Left renal pelvis (tissue), 4 donors: Measurements from ENCODE around the gene CCDC134. TPM values are rescaled to one million over a fixed set of nuclear protein-coding genes. Genes with fewer than 3 reads are reported as not detected.

Experiments
- DNase-seq, 4 donors: peaks; one replicate each; pipeline ENCODE4 v3.0.0-alpha.2; 2013; ENCODE audit warnings: low read depth in 4 of 4, low spot score in 3 of 4
- polyA plus RNA-seq, 4 donors: library from polyadenylated mRNA; unstranded; fragments of 120-200 nt; gene quantifications; one replicate each; pipeline ENCODE4 v1.2.1, GENCODE V29; 2013; ENCODE audit not compliant: insufficient read length in 4 of 4

Gene CCDC134
- polyA plus RNA-seq, 4 donors = 5.3 to 10.2 (median 8.2) TPM

DNA sequence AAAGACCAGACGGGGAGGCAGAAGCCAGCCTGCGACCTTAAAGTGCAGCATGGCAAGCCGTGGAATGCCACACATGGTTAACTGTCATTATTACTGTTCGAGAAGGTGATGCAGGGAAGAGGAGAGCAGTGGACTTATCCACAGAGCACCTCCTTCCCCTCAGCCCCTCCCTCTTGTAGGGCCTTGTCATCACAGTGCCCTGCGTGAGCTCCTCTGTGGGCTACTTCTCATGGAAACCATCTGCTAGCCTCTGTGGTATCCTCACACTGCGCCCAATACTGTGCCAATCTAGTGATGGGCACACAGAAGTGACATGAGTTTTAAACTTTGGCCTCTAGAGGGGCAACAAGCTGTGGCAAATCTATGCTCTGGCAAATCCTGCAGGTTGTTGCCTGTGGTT lies 18.2 kb upstream of the CCDC134 start:
- no peak for DNase-seq

GRCh38 chr22:41782751-41783150 lies 17.7 kb upstream of the CCDC134 start:
- no peak for DNase-seq

- no peak for DNase-seq
These were observed 13.1 kb upstream of the CCDC134 start for GRCh38 chr22:41787331-41787730.

GRCh38 chr22:41793871-41794270 lies 6.6 kb upstream of the CCDC134 start:
- no peak for DNase-seq

- DNase-seq = no peak
These were observed 1.7 kb upstream of the CCDC134 start for GRCh38 chr22:41798736-41799135.

DNA sequence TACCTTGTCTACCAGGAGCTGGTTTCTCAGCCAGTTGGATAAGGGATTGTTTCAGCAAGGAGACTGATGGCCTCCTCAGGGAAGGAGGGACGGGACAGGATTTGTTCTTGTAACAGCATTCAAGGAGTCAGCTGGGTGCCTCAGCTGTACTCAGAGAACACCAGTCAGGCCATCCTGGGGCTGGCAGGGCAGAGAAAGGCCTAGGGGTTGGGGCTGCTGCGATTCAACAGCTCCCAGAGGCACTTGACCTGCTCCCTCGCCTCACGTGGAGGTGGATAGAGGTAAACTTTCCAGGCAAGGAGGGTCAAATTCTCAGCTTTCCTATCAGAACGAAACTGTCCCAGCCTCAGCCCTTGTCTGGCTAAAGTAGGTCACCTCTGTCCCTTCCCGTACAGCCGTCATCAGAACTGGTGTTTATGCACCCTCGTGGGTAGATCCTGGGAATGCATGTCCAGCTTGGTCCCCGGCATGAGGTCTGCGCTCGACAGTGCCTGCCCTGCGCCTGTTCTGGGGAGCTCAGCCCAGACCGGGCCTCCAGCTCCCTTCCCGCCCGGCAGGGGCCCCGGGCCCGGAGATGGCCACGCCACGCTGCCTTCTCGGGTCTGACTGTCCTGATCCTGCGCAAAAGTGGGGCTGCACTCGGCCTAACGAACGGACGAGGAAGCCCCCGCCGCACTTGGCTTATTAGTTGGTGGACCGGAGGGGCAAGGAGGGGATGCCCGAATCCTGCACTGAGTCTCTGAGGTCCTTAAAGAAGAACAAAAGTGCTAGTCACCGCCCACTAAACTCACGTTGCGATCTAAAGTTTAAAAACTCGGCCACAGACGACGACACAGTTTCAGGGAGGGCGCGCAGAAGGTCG lies 762 bp upstream of the CCDC134 start:
- DNase-seq = peak in 1 of 4 donors; percentile 9

DNA sequence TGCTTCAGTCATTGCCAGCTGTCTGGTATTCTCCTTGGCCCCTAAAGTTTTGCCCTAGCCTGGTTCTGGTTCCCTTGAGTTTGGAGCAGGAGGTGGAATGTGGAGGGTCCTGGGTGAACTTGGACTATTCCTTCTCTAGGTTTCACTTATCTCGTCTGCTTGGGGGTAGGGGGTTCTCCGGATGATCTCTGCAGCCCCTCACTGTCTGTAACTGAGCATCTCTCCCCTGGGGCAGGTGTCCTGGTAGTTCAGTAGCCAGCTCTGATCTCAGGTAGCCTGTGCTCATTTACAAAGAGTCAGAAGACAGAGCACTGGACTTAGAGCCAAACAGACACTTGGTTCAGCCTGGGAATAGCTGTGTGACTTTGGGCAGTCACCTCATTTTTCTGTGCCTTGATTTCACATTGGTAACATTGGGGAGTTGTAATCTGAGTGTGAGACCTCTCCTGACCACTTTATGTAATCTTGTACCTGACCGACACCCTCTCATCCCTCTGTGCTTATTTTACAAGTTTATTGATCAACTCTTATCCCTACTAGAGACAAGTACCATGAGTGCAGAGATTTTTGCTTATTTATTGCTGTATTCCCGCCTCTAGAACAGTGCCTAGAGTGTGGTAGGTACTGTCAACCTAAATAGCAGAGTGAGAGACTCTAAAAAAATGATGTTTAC lies 804 bp downstream of the CCDC134 start:
- DNase-seq = no peak

DNA sequence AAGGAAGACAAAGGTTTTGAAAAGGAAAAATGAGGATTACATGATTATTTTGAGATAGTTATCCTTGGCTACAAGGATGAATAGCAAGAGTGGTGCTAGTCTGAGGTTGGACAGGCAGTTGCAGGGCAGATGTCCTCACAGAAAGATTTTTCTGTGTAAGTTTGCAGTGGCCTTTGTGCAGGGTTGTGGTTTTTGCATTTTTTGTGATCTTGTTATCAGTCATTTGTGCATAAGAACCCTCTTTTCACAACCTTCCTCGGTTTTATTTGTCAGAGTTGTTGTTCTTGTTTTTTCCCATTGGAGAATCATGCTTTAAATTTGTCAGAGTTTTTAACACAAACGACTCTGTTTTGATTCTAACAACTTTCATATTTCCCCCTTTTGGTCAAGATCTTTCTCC lies 1.4 kb downstream of the CCDC134 start:
- DNase-seq = no peak

GRCh38 chr22:41805639-41806038 lies 5.2 kb downstream of the CCDC134 start:
- no peak for DNase-seq

DNA sequence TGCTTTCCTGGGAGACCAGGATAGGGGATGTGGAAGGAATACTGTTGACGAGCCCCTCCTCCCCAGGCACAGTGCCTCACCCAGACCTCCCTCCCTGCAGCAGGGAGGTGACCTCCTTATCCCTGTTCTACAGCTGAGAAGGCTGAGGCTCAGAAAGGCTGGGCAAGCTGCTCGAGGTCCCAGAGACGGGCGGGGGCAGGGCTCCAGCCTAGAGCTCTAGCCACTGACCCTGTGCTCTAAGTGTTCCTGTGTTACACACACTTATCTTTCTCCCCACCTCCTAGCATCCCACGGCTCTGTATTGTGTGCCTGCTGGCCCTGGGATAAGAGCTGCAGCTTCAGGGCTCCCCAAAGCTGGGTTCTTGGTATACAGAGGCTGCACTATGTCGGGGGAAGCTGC lies 7.9 kb downstream of the CCDC134 start:
- DNase-seq = no peak

- DNase-seq = no peak
These were observed 9.5 kb downstream of the CCDC134 start for GRCh38 chr22:41810022-41810421.

DNA sequence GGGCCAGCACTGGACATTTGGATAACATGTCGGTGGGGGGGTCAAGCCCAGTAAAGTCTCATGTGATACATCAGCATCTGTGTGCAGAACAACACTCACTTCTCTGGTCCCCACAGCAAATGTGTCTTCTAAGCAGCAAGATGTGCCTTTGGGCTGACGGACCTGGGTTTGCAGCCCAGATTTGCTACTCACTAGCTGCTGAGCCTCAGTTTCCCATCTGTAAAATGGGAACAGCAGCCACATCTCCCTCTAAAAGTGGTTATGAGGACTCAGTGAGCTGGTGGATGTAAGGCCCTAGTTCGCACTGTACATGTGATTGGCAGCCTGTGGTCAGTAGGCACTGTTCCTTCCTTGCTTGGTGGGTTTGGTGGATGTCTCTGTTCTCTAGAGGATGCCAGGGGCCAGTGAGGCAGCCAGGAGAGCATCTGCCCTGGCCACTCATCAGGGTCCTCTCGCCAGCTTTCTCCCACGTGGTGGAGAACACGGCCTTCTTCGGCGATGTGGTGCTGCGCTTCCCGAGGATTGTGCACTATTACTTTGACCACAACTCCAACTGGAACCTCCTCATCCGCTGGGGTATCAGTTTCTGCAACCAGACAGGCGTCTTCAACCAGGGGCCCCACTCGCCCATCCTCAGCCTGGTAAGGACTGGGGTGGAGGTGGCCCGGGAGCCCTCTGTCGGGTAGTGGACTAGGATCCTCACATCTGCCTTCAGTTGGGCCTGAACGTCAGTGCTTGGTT lies 12.5 kb downstream of the CCDC134 start:
- DNase-seq = no peak

DNA sequence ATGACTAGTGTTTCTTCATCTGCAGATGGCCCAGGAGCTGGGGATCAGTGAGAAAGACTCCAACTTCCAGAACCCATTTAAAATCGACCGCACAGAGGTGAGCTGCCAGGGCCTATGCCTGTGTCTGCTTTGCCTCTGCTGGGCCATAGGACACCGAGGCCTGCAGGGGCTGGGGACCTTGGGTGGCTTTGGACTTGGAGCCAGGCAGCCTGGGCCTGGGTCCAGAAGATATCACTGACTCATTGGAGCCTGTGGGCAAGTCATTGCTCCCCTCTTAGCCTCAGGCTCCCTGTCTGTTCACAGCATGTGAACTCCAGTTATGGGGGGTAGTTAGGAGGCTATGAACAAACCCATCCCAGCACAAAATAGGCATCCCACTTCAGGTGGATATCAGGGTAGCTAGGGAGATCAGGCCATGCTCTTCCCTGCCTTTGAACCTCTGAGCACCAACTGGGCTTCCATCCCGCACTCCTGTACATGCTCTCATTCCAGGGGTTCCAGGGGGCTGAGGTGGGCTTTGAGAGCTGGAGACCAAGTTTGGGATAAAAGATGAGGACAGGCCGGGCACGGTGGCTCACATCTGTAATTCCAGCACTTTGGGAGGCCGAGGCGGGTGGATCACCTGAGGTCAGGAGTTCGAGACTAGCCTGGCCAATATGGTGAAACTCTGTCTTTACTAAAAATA lies 13.4 kb downstream of the CCDC134 start:
- no peak for DNase-seq

GRCh38 chr22:41815716-41816115 lies 15.2 kb downstream of the CCDC134 start:
- DNase-seq = no peak

DNA sequence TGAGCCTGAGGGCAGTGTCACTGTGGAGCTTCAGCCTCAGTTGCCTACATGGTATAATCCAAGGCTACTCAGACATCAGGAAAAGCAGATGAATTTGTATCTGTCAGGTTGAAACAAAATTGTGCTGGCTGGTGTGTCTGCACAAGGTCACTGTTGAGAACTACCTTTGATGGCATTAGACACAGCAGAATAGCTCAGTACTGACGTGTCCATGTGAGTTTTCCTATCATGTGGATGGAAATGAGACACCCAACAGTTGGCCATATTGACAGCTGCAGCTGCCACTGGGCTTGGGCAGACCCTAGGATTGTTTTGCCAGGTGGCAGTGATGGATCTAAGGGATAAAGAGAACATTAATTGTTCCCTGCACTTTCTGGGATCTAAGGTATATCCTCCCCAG lies 15.8 kb downstream of the CCDC134 start:
- no peak for DNase-seq

- DNase-seq = no peak
These were observed 16.4 kb downstream of the CCDC134 start for GRCh38 chr22:41816871-41817270.

DNA sequence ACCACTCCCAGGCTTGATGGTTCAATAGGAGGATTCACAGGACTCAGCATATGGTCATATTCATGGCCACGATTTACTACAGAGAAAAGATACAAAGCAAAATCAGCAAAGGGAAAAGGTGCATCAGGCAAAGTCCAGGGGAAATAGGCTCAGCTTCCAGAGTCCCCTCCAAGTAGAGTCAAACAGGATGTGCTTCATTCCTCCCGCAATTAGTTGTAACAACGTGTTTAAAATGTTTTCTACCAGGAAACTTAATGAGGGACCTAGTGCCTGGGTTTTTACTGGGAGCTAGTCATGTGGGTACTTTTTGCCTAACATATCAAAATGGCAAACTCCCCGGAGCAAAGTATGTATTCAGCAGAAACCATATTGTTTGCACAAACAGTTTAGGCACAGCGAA lies 17.5 kb downstream of the CCDC134 start:
- no peak for DNase-seq

GRCh38 chr22:41818596-41818995 lies 18.1 kb downstream of the CCDC134 start:
- DNase-seq = no peak

DNA sequence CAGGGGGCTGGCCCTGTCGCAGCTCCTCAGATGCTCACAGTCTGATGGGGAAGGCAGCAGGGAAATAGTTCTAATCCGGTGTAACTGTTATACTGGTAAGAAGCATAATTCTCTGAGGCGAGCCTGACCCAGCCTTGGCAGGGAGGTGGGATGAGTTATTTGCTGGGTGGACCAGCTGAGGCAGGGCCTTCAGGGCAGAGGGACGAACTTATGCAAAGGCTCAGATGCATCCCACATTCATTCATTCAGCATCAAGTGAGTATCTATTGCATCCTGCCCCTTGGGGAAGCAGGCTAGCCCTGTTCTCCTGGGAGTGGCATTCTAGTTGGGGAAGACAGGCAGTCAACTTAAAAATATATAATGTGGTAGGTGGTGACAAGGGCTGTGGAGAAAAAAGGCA lies 18.8 kb downstream of the CCDC134 start:
- no peak for DNase-seq

- DNase-seq = no peak
These were observed 20.0 kb downstream of the CCDC134 start for GRCh38 chr22:41820447-41820846.
